Vagina (tissue), 2 donors: ENCODE data around the gene APOC3.

ENCODE experiments used
- CTCF ChIP-seq, 3 experiments: fragments of 450-650 bp in 2 of 3; fragments of 200-600 bp in 1 of 3; sonication (generic) in 1 of 3; IDR thresholded peaks; one replicate each; pipeline ENCODE4 v1.5.1; 2017 to 2019; ENCODE audit warnings: antibody characterized with exemption in 3 of 3, mild to moderate bottlenecking in 2 of 3, moderate library complexity in 2 of 3
- POLR2A ChIP-seq, 2 donors: fragments of 450-650 bp; IDR thresholded peaks; one replicate each; pipeline ENCODE4 v1.6.1; 2017; ENCODE audit warnings: antibody characterized with exemption in 2 of 2, mild to moderate bottlenecking in 2 of 2, moderate library complexity in 2 of 2
- POLR2AphosphoS5 ChIP-seq, 2 donors: sonication (generic); formaldehyde crosslinking; IDR thresholded peaks; one replicate each; pipeline ENCODE4 v1.9.0; 2017; ENCODE audit warnings: antibody characterized with exemption in 2 of 2, mild to moderate bottlenecking in 2 of 2, low read depth in 1 of 2; ENCODE audit not compliant: insufficient read depth in 1 of 2

- TF ChIP-seq POLR2A (IDR thresholded peaks at IDR 0.05): no peak
- TF ChIP-seq CTCF (IDR thresholded peaks at IDR 0.05): no peak
- TF ChIP-seq POLR2AphosphoS5 (IDR thresholded peaks at IDR 0.05; ENCODE audit: insufficient read depth in 1 of 2, low read depth in 1 of 2): no peak
Observed at GRCh38 chr11:116869610-116870009, 39.9 kb downstream of the APOC3 start.
